Dermis blood vessel endothelial cell (primary cell): ENCODE results near the gene GNAQ. TPM values are rescaled to one million over a fixed set of nuclear protein-coding genes. Genes with fewer than 3 reads are reported as not detected.

ENCODE experiments used
- DNase-seq: peaks from one replicate; pipeline ENCODE4 v3.0.0; 2010
- total RNA-seq: library from RNA; depleted of rRNA; stranded (reverse); fragments of >200 nt; gene quantifications from 2 replicates; pipeline ENCODE4 v1.2.3, GENCODE V29; 2014

GNAQ gene
- total RNA-seq, 1 donor from 2014 or later = 48.0 TPM

DNA sequence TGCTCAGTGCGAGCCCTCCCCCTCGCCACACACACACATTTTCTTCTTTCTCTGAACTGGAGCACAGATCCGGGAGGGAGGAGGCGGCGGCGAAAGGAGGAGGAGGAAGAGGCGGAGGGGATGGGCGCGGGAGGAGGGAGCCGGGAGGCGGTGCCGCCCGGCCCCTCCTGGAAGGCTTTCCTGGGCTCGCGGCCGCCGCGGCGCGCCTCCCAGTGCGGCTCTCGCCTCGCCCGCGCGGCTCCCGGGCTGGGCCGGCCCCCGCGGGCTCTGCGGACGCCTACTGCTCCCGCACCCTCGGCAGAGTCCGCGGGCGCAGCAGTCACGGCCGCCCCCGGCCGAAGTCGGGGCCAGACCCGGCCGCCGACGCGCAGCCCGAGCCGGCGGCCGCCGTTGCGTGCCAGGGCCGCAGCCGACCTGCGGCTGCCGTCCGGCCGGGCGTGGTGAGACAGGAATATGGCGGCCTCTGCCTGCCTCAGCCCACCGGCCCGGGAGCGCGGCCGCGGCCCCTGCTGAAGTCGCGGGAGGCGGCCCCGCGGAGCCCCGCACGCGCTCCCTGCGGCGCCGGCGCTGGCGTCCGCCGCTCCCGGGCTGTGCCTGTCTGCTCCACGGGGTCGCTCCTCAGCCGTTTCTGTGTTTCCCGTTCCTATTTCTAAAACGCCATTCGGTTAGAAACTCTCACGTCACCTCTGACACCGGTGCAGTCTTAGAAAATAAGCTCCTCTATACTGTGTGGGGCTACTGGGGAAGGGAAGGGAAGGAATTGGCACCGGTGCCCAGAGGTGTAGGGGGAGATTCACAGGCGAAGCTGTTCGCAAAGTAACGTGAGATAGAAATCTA is 500 bp upstream of the GNAQ start:
- peak; percentile 96 for DNase-seq

DNA sequence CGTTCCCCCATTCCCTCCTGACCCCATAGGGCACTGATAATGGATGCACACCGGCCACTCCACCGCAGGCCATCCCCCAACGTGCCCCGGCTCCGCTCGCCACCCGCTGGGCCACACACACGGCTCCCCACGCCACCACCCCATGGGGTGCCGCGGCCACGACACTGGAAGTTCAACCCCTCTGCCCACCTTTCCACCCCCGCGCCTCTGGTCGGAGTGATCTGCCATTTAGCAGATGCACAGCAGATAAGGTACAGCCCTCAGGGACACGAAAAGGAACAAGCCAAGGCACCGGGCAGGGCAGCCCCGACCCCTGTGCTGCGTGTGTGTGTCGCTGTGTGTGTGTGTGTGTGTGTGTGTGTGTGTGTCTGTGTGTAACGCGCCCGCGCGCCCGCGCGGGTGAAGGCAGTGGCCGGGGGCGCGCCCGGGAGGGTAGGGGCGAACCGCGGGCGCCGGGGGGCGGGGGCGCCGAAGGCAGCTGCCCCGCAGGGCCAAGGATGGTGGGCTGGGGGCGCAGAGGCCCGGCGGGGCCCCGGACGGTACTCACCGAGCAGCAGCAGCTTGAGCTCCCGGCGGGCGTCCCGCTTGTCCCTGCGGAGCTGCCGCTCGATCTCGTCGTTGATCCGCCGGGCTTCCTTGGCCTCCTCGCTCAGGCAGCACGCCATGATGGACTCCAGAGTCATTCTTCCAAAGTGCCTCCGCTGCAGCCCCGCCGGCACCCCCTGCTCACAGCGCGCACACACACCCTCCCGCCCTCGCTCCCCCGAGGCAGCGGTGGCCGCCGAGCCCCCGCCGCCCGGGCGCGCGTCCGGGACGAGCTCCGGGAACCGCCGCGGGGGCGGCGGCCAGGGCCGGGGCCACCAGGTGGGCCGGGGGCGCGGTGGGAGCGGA is 813 bp downstream of the GNAQ start:
- peak; percentile 62 for DNase-seq

DNA sequence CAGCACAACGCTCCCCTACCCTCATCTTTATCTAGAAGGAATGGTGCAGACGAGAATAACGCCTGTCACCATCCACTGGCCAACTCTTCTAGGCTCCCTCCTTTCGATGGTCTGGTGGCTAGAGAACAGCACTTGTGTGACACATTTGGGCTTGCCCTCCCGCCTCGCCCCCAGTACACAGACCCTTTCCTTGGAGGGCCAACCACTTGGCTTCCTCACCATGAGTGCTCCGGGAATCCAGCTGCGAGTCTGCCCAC is 1.4 kb downstream of the GNAQ start:
- peak; percentile 41 for DNase-seq

DNA sequence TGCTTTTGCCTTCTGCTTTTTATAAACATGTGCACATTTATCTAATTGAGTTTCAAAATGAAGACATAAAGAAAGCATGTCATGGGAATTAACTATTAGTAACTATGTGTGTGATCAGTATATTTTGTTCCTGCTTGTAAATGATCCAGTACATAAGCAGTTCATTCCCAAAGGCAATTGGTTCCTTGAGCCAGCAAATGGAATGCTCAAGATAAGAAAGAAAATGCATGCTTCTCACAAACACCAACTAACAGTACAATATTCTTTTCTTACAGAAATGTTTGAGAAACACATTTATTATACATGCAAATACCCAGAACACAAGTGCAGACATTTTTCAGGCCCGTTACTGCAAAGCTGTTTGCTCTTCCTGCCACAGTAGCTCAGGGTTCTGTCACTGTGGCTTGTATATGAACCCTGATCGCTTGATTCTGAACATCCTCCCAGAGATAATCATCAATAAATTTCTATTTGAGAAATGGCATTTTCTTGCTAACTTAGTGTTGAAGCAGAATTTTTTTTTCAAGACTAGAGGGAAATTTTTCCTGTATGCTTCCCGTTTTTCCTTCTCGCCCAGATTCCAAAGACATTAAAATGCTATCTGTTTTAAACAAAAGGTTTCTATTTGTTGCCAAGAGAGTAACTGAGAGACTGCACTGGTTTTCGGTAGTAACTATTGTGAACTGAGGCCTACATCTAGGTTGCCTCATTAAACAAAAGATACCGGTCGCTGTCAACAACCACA is 1.9 kb downstream of the GNAQ start:
- peak; percentile 36 for DNase-seq

DNA sequence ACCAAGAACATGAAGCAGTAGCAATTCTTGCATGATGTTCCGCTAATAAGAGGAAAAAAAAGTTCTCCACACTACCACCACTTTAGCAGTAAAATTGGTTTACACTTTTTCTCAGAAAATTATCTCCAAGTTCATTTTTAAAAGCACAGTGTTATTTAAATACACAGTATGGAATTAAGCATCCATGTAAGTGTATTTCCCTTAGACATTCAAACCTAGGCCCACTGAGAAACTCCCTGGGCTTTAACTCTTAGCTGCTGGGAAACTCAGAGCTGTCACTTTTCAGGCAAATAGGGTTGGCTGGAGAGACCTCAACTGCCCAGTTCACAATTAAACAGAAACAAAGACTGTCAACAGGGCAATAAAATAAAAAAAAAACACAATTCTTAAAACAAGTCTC is 2.7 kb downstream of the GNAQ start:
- no peak for DNase-seq

DNA sequence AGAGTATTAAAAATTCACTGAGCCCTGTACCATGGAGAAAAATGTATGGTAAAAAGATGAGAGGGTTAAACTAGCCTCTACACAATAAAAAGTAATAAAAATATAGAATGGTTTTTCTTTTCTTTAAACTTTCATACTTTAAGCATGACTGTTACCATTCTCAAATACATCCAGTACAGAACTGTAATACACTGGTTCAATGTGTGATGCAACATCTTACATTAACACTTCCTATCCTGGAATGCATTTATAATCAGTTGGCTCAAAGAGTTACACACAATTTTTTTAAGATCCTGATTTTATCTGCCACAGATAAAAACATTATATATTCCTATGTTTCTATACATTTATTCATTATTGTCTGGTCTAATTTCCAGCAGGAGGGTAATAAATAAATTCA is 4.7 kb downstream of the GNAQ start:
- no peak for DNase-seq

DNA sequence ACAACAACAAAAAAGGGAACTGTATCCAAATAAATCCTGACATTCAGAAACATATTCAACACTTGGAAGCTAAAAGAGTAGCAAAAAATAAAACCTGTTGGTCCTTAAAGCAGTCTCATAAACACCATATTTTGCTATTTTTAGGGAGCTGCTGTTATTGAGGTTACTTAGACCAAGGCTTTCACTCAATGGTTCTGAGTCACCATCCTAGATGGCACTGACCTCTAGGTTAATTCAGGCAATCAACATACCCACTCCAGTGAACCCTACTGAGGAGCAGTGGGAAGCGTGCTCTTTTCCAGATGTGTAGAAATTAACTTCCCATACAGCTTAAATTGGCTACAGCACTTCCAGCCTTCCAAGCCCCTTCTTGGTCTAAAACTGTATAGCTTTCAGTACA is 5.2 kb downstream of the GNAQ start:
- peak; percentile 40 for DNase-seq

DNA sequence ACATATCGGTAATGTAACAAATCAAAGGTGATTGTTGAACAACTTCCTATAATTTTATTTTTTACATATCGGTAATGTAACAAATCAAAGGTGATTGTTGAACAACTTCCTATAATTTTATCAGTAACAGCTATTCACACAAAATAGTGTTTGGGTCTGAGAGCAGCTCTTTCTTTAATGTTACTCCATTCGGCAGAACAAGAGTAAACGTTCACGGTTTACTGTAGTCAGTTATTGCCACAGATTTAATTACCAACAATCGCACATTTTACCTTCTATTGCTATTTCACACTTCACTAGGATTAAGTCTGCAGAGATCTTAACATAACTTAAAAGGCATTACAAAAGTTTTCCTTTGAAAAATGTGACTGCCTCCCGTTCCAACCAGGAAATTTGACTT is 6.4 kb downstream of the GNAQ start:
- no peak for DNase-seq

DNA sequence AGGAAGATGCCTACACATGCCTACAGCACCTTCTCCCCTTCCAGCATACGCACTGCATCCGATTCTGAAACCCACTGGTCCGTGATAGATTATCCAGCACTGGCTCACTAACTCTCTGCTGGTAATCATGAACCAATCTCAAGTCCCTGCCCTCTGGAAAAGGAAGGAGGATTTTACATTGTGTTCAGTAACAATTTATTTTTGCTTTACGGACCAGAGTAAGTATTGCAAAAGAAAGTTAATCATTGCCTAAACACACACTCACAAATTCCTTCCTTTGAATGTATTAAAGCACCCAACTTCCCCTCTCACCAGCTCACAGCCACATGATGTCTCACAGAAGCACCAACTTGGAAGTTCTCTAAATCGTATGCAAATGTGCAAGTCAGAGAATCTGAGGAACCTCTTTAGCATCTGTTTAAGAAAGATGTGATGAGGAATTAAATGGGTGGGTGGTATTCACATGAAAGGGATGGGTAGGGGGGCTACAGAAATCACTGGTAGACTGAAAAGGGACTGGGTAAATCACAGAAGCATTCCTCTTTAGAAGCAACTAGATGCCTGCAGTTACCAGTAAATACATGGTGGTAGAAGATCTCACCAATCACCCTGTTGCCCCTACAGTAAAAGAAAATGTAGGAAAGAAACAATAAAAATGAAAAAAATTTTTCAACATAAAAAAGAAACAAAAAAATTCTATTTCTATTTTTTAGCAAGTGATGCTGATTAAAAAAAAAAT is 8.4 kb downstream of the GNAQ start:
- peak; percentile 55 for DNase-seq

DNA sequence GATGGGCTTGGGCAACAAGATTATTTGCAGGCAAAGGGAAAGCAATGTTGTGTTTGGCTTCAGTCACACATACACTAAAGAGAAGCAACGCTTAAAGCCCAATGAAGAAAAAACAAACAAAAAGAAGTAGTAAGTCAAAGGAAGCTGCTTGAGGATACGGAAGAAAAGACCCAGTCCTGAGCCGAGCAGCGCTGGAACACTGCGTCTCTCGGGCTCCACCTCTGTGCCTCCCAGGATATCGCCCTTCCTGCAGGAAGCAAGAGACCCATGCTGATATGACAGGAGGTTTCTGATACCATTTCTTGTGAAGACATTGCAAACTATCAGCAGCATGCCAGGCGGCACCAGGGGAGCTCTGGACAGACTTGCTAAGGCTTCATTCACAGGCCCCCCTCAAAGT is 9.9 kb downstream of the GNAQ start:
- DNase-seq = peak; percentile 47

DNA sequence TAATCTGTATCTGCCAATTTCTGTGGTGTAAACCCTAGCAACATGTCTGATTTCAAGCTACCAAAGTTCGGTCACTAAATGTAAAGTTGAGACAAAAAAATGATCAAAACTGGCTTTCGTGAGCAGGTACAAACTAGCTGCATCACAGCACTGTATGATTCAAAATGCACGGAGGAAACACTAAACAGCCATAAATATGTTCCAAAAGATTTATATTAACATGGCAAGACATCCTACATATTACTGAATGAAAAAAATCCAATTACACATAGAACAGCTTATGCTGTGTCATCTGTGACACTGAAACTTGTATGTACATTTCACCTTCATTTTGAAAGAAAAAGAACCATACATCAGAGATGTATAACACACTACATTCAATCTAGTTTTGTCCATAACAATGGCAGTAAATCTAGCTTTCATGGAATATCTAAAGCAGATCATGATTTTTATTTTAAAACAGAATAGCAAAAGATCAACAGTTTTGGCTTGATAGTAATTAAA is 14.4 kb downstream of the GNAQ start:
- DNase-seq = no peak

DNA sequence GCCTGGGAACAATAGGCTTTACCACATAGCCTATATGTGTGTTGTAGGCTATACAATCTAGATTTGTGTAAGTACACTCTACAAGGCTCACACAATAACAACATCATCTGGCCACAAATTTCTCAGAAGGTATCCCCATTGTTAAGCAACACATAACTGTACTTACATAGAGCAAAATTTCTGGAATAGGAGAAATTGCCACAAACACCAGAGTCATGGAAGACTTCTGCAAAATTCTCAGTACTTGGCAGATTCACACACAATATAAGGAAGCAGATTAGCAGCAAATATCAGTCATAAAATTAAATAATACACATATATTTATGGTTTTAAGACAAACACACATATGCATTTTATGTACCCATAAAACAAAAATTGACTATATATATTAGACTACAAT is 16.4 kb downstream of the GNAQ start:
- DNase-seq = no peak

DNA sequence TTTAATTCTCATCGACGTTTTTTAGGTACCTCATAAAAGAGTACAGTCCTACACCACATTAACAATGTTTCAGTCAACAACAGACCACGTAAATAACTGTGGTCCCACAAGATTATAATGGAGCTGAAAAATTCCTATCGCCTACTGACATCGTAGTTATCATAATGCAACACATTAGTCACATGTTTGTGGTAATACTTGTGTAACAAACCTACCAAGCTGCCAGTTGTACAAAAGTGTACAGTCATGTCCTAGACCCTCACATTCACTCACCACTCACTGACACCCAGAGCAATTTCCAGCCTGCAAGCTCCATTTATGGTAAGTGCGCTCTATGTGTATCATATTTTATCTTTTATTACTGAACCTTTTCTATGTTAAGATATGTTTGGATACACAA is 16.8 kb downstream of the GNAQ start:
- no peak for DNase-seq

DNA sequence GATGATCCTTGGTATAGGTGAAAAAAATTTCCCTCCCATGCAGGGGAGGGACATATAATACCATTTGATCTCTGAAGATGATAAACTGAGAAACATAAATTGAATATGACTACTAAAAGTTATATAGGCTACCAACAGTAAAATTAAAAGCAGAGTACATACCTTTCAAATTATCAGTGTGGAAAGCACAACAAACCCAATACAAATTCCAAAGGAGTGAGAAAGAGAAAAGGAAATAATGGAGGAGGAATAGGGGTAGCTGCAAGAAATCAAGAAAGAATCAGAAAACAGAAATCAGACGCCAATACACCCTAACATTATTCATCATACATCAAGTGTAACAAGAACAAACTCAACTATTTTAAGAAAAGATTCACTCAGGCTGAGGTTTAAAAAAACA is 17.7 kb downstream of the GNAQ start:
- no peak for DNase-seq

DNA sequence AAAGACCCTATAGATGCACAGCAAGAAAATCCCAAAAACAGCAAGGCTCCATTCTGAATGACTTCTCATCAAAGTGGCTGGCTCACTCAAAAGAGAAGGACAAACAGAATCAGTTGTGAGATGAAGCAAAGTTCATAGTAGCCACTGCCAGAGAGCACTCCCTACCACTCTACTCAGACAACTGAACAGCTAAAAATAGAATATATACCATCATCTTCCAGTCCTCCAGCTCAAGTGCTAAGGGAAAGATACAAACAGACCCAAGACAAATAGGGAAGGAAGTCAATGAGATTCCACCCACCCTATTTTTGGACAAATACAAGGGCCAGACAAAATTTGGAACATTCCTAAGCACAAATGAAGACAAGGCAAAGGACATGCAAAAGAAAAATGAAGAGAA is 20.6 kb downstream of the GNAQ start:
- DNase-seq = no peak

DNA sequence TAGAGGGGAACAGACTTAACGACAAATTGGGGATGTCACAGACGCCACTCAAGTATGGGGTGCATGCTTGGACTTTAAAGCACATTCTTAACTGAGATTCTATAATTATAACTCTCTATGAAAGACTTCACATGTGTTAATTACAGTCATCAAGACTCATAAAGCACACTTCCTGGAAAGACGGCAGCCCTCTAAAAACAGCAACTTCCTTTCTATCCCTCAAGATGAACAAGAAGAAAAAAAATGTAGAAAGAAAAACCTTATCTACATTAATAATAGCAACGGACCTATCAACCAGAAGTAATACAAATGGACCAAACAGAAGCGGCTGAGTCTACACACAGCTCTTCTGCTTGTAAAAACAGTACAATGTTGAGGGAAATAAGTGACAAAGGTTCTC is 21.2 kb downstream of the GNAQ start:
- DNase-seq = no peak

DNA sequence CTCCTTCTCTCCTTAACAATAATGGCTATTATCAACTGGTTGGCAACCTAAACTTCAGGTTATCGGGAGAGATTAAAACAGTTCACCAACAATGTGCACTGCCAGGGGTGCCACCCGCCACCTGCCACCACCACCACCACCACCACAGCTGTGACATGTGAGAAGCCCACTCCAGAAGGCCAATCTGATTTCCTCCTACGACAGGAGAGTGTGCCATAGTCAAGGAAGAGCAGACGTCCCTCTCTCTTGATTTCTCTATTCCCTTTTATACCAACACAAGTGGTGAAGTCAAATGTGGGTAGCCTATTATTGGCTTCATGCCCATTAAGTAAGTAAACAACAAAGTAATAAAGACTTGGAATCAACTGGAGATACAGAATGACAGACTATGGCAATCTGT is 22.4 kb downstream of the GNAQ start:
- DNase-seq = no peak

DNA sequence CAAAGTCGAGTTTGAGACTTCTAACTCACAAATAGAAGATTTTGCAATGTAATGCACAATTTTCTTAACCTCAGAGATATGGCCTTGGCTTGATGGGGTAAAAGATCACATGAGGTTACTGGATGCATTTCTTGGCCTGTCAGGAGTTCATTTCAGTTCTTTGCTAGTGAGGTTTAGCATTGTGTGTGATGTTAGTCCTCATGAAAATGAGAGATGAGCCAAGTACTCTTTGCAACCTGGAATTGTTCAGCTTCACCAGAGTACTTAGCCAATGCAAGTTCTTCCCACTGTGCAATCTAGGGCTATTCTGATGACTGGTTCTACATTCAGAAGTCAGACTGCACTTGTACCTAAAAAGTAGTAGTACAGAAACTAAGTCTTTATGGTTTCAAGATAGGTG is 24.9 kb downstream of the GNAQ start:
- DNase-seq = no peak

DNA sequence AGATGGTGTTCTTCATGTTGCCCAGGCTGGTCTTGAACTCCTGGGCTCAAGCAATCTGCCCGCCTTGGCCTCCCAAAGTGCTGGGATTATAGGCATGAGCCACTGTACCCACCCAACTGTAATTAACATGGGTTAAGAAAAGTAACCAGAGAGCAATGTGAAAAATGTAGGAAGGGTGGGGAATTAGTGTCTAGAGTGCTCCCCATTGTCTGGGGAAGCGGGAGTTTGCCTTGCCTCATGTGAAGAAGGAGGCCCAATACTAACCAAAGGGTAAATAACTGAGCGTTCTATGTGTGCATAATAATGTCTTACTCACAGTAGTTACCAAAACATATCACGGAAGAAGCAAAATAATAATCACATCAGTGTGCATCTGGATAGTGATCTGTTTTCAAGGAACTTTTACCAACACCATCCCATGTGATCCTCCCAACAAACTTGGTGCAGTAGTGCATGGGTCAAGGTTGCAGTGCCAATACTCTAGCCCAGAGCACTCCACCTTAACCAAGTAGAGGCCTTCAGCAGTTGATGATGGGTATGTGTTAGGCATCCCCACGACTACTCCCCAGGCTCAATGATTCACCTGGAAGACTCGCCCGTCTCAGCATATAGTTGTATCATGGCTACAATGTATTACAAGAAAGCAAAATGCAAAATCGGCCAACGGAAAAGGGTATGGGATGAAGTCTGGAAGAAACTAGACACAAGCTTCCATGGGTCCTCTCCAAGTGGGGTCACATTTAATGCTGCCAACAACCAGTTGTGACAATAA is 26.2 kb downstream of the GNAQ start:
- DNase-seq = no peak

DNA sequence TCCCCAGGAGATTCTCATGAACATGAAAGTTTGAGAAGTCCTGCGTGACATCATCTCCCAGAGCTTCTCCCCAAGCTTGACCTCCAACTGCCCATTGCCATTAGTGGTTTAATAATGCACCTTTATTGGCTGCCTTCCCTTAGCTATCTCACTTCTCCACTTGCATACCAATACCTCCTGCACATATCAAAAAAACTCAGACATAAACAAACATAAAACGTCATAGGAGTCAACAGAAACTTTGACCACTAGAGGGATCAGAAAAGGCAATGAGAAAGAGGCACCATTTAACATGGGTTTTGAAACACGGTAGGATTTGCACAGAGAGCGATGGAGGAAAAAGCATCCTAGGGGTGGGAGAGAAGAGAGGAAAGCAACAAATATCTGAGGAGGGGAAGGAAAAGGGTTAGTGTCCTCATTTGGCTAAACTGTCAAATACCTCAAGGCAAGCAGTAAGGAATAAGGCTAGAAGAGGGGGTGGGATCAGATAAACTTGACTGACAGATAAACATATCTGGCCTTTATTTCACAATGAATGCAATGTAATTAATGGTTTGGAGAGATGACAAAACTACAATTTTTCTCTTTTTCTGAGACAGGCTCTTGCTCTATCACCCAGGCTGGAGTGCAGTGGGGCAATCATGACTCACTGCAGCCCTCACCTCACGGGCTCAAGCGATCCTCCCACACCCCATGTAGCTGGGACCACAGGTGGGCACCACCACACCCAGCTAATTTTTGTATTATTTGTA is 27.0 kb downstream of the GNAQ start:
- no peak for DNase-seq

DNA sequence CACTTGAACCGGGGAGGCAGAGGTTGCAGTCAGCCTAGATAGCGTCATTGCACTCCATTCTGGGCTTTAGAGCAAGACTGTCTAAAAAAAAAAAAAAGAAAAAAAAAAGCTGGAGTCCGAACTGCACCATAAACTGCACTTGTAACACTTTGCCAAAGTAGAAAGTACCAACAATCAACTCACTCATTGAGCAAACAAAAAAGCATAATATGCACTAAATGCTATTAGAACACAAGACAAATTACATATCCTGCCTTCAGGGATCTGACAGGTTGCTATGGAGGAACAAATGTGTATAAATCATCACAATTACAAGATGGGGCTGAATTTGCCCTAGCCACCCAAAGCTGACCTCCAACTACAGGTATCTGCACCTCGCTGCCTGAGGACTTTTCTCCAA is 27.9 kb downstream of the GNAQ start:
- DNase-seq = no peak
